Measurements from ENCODE around the gene LCP1.

Gene LCP1

DNA sequence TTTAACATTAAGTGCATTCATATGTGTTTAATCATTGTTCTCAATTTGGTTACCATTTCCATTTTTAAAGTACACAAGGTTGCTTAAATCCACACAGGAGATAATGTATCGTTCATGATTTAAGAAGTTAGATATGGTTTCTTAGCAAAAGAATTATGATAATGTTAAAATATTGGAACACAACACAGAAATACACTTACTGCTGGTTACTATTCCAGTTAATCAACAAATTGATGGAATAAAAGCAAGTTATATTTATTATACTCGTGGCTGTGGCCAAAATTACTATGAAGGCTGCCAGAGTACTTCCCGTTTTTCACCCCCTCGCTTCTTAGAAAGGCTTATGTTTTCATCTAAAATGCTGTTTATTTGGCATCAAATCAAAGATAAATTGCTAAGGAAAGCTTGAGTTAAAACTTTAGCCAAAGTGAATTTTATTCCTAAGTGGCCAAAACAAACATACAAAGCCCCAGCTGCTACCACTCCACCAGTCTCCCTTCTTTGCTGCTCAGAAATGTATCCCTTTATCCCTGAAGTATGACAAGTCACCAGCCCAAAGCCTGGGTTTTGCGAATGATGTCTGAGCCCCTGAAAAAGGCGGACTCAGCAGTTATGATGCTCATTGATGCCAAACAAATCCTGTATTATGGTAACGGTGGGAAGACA, 27.7 kb downstream of the LCP1 start:
- no peak for DNase-seq

- no peak for DNase-seq
Measured at GRCh38 chr13:46152627-46153328, 29.2 kb downstream of the LCP1 start.

GRCh38 chr13:46150134-46150693, 31.8 kb downstream of the LCP1 start:
- DNase-seq: no peak

DNA sequence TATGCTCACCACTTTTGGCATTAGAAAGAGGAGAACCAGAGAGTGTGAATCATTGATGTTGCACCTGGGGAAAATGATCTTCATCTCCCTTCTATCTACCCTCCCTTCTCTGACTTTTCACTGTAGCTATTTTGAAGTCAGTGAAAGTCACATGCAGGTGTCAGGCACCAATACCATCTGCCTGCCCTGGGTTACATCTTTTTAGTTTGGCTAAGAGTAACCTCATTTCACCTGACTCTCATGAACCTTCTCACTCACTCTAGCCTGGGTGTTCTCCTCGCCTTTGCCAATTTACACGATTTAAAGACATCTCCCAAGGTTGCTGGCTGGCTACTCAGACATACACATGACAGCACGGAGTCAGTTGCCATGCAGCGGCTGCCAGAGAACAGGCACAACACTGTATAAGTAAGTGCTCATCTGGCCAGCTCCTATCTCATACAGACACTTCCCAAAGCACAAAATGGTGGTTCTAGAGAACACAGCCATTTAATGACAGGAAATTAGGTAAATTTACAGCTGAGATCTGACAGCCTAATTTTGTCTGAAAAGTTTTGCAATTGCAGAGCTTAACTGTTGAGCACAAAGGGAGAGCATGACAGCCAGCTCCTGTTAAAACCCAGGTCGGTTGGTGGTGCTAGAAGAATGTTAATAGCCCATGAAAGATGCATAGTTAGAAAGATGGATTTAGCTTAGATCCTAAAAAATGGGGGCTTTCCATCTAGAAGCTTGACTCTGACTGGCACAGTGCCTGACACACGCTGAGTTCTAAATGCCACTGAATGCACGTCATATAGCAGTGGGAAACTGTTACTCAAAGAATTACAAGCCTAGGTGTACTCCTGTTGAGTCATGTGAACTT, 32.5 kb downstream of the LCP1 start:
- no peak for DNase-seq

DNA sequence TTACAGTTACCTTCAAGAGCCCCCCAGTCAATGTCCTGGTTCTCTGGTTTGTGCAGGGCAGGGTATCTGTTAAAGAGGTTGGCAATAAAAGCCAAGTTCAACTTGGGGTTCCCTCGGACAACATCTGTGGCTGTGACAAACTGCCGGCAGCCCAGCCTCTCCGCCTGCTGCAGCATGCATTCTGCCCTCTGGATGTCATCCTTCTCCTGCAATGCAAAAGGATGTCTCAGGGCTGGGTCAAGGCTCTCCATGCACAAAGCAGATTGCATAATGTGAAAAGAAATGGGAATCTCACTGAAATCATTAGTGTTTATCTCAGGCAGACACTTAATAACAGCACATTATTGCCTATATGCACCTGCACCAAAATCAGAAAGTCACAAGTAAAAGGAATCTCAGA, 35.1 kb downstream of the LCP1 start:
- DNase-seq: no peak

GRCh38 chr13:46145950-46146349, 36.0 kb downstream of the LCP1 start:
- no peak for DNase-seq

GRCh38 chr13:46145135-46145534, 36.8 kb downstream of the LCP1 start:
- no peak for DNase-seq

- DNase-seq: no peak
Measured at GRCh38 chr13:46143184-46143701, 38.7 kb downstream of the LCP1 start.

GRCh38 chr13:46142776-46143175, 39.2 kb downstream of the LCP1 start:
- DNase-seq: no peak

- DNase-seq: no peak
Measured at GRCh38 chr13:46140044-46140443, 41.9 kb downstream of the LCP1 start.

GRCh38 chr13:46137627-46138317, 44.2 kb downstream of the LCP1 start:
- DNase-seq: no peak

DNA sequence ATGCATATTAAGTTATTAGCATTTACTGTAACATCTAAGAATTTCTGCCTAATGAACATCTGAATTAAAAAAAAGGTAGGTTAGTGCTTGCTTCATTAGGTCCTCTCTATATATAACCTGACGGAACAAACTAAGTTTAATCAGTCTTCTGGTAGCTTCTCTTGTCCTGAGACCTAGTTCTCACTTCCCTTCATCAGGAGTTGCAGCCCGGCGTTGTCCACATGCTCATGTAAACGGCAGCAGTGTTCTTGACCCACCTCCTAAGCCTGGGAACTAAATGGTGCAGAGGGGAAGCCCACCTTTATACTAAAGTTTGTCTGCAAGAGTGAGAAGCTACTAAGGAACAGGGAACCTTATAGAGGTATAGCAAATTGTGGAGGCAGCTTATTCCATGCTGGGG, 45.3 kb downstream of the LCP1 start:
- no peak for DNase-seq

DNA sequence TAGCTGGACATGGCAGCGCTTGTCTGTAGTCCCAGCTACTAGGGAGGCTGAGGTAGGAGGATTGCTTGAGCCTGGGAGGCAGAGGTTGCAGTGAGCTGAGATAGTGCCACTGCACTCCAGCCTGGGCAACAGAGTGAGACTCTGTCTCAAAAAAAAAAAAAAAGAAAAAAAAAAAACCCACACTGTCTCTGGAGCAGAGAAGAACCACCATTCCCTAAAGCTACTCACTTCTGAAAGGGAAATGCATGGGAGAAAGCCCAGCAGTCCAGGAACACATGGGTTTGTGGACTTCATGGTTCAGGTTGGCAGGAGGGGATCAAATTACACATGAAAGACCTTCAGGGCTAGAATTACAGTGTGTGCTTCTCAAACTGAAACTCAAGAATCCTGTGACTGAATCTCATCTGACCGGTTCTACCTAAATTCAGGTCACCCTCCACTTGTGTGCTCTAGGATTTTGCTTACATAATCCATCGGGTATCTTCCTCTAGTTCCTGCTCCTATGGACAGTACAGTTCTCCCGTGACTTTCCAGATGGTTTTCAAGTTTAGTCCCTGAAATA, 46.9 kb downstream of the LCP1 start:
- no peak for DNase-seq

- DNase-seq: no peak
Measured at GRCh38 chr13:46134494-46134893, 47.5 kb downstream of the LCP1 start.

DNA sequence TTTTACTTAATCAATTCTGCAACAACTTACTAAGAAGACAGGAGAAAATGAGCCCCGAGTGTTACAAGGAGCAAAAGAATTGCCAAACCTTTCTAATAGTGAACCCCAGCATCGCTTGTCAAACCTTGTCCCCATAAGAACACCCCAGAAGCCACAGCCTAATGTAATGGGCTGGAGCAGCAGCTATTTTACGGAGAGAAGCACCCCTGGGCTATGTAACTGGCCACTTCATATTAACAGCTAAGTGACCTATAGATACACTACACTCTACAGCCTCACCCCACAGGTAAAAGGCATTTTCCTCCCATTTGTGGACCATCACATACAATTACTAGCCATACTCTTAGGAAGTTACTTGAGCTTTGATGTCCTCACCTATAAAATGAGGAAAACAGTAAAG, 49.9 kb downstream of the LCP1 start:
- DNase-seq: no peak

DNA sequence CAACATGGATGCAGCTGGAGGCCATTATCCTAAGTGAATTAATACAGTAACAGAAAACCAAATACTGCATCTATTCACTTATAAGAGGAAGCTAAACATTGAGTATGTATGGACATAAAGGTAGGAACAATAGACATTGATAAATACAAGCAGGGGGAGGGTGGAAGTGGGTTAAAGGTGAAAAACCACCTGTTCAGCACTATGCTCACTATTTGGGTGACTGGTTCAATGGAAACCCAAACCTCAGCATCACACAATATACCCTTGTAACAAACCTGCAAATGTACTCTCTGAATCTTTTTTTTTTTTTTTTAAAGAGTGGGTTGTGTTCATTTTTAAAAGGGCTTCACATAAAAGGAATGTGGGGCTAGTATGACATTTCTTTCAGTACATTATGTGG, 50.3 kb downstream of the LCP1 start:
- DNase-seq: no peak

- DNase-seq: no peak
Measured at GRCh38 chr13:46129955-46130618, 51.9 kb downstream of the LCP1 start.

GRCh38 chr13:46129124-46129523, 52.9 kb downstream of the LCP1 start:
- no peak for DNase-seq

DNA sequence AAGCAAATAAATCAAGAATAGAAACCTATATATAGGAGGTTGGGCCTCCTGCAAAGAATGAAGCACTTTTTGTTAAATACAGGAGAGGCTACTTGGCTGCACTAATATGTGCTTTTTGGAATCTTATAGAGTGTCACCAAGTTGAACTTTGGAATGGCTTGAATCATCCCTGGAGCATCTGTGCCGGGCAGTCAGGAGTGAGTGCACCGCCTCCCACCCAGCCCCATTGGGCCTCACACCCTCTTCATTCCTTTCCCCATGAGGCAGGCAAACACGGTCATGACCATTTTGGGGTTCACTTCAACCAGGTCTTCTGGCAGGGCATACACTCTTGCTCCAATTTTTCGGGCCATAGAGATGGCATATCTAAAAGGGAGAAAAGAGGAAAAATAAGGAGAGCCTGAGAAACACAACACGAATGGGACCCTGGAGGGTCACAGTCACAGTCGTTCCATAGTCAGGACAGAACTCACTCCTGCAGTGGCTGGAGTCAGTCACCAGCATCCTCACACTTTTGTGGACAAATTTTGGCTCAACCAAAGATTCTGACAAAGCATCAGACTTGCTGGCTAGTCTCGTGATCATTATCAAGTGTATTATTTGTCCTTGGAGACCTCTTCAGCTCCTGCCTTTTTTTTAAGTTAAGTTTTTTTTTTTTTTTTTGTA, 54.5 kb downstream of the LCP1 start:
- DNase-seq: no peak

- DNase-seq: no peak
Measured at GRCh38 chr13:46126552-46127357, 55.2 kb downstream of the LCP1 start.

Measured in cortex of kidney (tissue), 1 donor.